GM21723 (cell line): ENCODE results near the gene ZNF14.
A peak's percentile ranks its signal among the peaks of the same experiment; 100 is the strongest.
"Not testable (repeated sequence)": the region's sequence is repeated elsewhere in the genome, so short reads cannot be mapped to it uniquely, and the experiment has no call there.

Source experiments
- ATAC-seq: cut with Tn5 transposase; IDR thresholded peaks from one replicate; pipeline ENCODE4 v1.9.1; 2021; ENCODE audit warnings: mild to moderate bottlenecking, moderate library complexity; ENCODE audit not compliant: unreplicated experiment

ZNF14 gene

GRCh38 chr19:19732579-19733501, at the start of gene ZNF14:
Gene ZNF14 (minus strand): TSS chr19:19733112. CDS start chr19:19732958, 154 bp downstream.
- peak; percentile 97 for ATAC-seq

GRCh38 chr19:19781791-19782190, 48.9 kb upstream of the ZNF14 start:
- ATAC-seq = not testable (repeated sequence)

GRCh38 chr19:19778666-19779065, 45.8 kb upstream of the ZNF14 start:
- no peak for ATAC-seq

- ATAC-seq = no peak
Measured at GRCh38 chr19:19777692-19778091, 44.8 kb upstream of the ZNF14 start.

- ATAC-seq = peak; percentile 97
Measured at GRCh38 chr19:19776206-19777008, 43.5 kb upstream of the ZNF14 start.

GRCh38 chr19:19775891-19776205, 42.9 kb upstream of the ZNF14 start:
- ATAC-seq = peak; percentile 25

GRCh38 chr19:19774354-19775033, 41.6 kb upstream of the ZNF14 start:
- ATAC-seq = no peak

- not testable (repeated sequence) for ATAC-seq
Measured at GRCh38 chr19:19771963-19772362, 39.1 kb upstream of the ZNF14 start.

GRCh38 chr19:19769971-19770370, 37.1 kb upstream of the ZNF14 start:
- ATAC-seq = not testable (repeated sequence)

GRCh38 chr19:19758164-19758563, 25.3 kb upstream of the ZNF14 start:
- no peak for ATAC-seq

GRCh38 chr19:19752760-19753403, 20.0 kb upstream of the ZNF14 start:
- no peak for ATAC-seq

- no peak for ATAC-seq
Measured at GRCh38 chr19:19751846-19752245, 18.9 kb upstream of the ZNF14 start.

GRCh38 chr19:19750842-19751790, 18.2 kb upstream of the ZNF14 start:
- ATAC-seq = no peak

GRCh38 chr19:19749908-19750841, 17.3 kb upstream of the ZNF14 start:
- no peak for ATAC-seq

GRCh38 chr19:19749117-19749907, 16.4 kb upstream of the ZNF14 start:
- ATAC-seq = no peak

- no peak for ATAC-seq
Measured at GRCh38 chr19:19748249-19748938, 15.5 kb upstream of the ZNF14 start.
